HG03354 (cell line): ENCODE data around the gene EEPD1.
"Not testable (repeated sequence)": the region's sequence is repeated elsewhere in the genome, so short reads cannot be mapped to it uniquely, and the experiment has no call there.

Experiments
- ATAC-seq: cut with Tn5 transposase; IDR thresholded peaks from one replicate; pipeline ENCODE4 v1.9.1; 2021; ENCODE audit warnings: mild to moderate bottlenecking; ENCODE audit not compliant: unreplicated experiment, poor library complexity, severe bottlenecking

The EEPD1 gene

DNA sequence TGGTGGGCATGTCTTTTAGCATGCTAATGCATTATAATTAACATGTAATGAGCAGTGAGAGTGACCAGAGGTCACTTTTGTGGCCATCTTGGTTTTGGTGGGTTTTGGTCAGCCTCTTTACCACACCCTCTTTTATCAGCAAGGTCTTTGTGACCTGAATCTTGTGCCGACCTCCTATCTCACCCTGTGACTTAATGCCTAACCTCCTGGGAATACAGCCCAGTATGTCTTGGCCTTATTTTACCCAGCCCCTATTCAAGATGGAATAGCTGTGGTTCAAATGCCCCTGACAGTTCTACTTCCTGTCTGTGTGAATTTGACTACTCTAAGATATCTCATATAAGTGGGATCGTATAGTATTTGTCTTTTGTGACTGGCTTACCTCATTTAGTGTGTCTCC is 85.1 kb downstream of the EEPD1 start:
- no peak for ATAC-seq

DNA sequence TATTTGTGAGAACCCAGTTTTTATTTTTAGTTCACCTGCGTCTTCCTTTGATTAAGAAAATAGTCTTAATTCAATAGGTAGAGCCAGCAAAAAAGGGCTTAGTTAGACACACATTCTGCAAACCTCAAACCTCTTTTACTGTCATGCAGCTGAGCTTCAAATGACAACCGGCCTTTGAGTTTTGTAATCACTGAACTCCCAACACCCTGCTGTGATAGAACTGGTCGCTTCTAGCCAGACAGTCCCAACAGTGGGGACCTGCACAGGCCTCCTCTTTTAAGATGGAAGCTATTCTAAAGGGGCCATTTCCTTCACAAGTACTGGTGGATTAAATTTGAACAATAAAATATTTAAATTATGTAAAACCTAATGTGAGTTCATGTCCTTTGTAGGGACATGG is 90.3 kb downstream of the EEPD1 start:
- not testable (repeated sequence) for ATAC-seq

DNA sequence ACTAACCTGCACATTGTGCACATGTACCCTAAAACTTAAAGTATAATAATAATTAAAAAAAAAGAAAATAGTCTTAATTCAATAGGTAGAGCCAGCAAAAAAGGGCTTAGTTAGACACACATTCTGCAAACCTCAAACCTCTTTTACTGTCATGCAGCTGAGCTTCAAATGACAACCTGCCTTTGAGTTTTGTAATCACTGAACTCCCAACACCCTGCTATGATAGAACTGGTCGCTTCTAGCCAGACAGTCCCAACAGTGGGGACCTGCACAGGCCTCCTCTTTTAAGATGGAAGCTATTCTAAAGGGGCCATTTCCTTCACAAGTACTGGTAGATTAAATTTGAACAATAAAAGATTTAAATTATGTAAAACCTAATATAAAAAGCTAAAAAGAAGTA is 90.9 kb downstream of the EEPD1 start:
- not testable (repeated sequence) for ATAC-seq

DNA sequence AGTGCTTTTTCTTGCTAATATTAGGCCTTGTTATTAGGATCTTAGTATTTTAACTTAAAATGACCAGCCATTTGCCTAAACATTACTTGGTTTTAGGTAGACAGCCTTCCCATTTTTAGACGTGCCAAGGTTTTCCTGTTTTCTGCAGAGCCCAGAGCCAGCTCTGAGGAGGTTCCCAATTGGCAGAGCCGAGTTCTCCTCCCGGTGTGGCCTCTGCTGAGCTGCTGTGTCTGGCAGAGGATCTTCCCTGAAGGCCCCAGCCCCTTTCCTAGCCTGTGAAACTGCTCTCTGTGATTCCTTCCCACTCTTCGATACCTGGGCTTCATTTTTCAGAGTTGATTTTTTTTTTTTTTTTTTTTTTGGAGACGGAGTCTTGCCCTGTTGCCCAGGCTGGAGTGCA is 91.4 kb downstream of the EEPD1 start:
- no peak for ATAC-seq

DNA sequence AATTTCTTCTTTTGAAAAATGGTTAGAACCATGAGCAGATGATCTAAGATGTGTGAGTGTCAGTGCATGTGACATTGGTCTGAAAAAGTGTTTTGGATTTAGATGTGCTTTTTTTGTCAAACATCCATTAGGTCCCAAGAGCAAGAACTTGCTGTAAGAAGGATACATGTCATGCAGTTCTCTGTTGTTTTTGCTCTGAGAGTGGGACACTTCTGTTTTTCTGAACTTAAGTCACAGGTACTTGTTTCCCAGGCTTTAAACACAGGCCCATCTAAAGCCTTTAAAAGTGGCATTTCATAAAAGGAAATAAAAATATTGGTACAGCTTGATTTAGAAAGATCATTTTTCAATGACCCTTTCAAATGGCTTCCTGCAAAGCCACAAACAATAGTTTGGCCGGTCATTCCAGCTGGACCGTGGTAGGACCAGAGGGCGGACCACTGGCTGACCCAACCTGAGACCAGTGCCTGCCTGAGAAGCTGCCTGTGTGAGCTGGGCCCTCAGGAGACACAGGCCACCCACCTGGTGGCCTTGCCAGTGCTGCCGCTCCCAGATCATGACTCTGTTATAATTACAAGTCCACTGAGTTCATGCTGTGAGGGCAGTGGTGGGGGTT is 92.7 kb downstream of the EEPD1 start:
- ATAC-seq: no peak

DNA sequence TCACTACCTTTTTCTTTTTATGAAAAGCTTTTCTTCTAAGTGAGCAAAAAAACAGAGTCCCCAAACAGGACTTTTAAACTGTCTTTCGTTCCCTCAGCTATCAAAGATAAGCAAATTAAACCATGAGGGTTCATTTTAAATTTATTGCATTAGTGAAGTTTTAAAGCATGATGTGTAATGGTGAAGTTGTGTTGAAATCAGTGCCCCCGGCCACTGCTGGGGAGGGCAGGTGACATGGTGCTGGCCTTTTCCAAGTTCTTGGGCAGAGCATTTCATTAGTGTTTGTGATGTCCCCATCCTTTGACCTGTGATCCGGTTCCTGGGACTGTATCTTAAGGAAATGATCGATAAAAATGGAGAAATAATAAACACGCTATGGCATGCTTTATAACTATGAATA is 96.0 kb downstream of the EEPD1 start:
- ATAC-seq: no peak

DNA sequence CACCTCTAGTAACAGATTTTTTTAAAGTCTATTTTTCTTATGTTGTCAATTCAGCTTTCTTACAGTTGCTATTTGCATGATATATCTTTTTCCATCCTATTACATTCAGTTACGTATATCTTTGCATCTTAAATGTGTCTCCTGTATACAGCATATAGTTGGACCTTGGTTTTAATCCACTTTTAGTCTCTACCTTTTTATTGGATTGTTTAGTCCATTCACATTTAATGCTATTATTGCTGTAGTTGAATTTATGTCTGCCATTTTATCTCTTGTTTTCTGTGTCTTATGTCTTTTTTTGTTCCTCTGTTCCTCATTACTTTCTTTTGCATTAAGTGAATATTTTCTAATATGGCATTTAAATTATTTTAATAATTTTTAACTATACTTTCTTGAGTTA is 100.6 kb downstream of the EEPD1 start:
- ATAC-seq: no peak

DNA sequence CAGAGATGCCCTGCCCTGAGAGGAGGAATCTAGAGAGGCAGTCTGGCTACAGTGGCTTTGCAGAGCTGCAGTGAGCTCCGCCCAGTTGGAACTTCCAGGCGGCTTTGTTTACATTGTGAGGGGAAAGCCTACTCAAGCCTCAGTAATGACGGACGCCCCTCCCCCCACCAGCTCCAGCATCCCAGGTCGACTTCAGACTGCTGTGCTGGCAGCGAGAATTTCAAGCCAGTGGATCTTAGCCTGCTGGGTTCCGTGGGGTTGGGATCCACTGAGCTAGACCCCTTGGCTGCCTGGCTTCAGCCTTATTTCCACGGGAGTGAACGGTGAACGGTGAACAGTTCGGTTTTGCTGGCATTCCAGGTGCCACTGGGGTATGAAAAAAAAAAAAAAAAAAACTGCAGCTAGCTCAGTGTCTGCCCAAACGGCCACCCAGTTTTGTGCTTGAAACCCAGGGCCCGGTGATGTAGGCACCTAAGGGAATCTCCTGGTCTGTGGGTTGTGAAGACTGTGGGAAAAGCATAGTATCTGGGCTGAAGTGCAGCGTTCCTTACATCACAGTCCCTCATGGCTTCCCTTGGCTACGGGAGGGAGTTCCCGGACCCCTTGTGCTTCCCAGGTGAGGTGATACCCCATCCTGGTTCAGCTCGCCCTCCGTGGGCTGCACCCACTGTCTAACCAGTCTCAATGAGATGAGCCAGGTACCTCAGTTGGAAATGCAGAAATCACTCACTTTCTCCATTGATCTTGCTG is 105.6 kb downstream of the EEPD1 start:
- not testable (repeated sequence) for ATAC-seq

DNA sequence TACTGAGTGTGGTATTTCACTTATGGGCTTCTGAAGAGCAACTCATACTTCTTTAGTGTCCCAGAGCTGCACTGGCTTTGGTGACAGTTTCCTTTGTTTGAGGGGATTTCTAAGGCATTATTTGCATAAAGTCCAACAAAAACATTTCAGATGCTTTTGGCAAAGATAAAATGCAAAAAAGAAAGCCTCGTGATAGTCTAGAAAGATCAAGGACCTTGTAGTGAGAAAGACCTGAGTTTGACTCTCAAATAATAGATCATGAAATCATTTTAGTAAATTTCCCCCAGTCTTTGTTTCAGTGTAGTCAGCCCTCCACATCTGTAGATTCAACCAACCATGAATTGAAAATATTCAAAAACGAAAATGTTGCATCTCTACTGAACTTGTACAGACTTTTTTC is 107.4 kb downstream of the EEPD1 start:
- peak; percentile 40 for ATAC-seq

DNA sequence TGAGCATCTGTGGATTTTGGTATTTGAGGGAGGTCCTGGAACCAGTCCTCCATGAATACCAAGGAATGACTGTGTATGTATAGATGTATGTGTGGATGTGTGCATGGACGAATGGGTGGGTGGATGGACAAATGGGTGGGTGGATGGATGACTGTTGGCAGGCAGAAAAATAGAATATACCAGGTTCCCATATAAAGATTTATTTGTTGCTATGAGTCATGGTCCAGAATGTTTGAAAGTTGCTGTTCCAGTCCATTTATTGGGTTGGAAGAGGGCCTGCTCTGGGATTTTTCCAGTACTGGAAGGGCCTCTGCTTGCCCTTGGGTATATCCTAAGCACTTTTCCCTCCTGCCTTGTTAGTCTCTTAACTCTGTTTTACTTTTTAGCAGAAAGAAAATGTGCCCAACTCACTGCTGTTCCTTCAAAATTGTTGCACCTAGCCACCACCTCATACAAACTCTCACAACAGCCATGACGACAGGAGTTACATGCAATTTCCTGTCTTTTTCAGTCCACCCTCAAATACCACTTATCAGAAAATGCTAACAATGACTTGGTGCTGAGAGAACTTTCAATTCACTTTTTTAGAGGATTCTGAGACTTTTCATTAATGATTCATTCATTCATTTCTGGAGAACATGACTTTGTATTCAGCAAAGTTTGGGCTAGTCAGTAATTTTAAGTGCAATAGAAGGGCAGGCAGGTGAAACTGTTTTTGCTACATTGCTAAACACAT is 108.1 kb downstream of the EEPD1 start:
- peak; percentile 59 for ATAC-seq

DNA sequence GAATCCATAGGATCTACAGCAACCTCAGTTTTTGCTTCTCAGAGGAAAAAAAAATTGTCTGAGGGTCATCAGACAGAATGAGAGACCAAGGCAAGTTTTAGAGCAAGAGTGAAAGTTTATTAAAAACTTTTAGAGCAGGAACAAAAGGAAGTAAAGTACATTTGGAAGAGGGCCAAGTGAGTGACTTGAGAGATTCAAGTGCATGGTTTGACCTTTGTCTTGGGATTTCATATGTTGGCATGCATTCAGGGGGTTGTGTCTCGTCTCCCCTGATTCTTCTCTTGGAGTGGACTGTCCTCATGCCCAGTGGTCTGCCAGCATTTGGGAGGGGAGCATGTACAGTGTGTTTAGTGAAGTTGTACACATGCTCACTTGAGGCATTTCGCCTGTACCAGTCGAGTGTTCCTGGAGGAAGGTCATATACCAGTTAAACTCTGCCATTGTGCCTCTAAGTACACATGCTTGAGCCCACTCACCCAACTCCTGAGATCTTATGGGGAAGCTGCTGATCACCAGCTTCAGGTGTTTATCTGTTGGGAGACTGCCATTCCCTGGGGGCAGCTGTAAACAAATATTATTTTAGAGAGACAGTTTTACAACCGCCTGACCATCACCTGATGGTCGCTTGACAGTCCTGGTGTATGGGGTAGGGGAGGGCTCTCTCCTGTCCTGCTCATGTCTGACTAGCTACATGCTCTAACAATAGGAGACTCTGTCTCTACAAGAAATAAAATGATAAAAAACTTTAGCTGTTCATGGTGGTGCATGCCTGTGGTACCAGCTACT is 109.4 kb downstream of the EEPD1 start:
- ATAC-seq: no peak

DNA sequence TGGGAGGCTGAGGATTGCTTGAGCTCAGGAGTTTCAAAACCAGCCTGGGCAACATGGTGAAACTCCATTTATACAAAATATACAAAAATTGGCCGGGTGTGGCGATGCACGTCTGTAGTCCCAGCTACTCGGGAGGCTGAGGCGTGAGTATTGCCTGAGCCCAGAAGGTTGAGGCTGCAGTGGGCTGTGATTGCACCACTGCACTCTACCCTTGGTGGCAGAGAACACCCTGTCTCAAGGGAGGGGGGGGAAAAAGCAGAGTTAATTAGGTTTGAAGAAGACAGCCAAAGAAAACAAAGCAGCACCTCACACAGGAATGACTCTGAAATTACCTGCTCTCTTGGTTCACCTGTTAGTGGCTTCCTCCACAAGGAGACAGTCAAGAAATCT is 110.0 kb downstream of the EEPD1 start:
- ATAC-seq: no peak

DNA sequence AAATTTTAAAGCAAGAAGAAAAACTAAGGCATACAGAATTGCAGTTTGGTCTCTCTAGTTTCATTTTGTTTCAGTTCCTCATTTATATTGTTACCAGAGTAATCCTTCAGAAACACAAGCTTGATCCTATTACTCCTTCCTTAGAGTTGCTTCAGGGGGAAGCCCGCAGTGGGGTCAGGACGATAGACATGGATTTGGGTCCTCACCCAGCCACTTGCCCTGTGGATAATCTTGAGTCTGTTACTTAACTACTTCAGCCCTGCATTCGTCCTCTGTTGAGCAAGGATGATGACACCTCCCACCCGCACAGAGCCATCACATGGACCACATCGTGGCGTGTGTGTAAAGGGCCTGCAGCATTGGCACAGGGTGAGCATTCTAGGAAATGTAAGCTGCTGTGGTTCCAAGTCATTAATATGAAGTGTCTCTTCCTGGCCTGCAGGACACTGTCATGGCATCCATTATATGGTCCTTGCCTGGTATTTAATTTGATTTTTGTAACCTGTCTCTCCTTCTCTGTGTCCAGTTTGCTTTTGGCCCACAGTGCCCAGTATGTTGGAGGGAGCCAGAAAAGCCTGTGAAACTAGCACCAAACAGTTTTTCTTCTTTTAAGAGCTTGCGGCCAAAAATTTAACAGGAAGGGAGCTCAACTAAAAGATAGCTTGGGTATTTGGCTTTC is 111.2 kb downstream of the EEPD1 start:
- ATAC-seq: peak; percentile 58

DNA sequence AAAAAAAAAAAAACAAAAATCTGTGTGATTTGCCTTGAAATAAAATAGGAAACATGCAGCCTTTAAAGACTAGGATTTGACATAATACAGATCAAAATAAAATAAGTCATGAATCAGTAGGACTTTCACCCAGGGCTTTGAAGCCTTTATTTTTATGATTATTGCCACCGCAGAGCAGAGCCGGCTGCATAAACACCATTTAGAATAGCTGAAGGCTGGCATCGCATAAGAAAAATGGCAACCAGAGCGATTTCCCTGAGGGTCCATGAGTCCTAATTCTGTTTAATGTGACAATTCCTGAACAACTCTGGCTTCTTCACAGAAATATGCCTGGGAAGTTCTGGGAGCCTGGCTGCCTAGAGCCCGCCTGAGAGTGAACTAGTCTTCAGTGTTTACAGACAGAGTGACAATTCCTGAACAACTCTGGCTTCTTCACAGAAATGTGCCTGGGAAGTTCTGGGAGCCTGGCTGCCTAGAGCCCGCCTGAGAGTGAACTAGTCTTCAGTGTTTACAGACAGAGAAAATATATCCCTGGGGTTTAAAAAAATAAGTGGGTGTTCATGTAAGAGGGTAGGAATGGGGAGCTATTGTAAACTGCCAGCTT is 112.0 kb downstream of the EEPD1 start:
- ATAC-seq: no peak

DNA sequence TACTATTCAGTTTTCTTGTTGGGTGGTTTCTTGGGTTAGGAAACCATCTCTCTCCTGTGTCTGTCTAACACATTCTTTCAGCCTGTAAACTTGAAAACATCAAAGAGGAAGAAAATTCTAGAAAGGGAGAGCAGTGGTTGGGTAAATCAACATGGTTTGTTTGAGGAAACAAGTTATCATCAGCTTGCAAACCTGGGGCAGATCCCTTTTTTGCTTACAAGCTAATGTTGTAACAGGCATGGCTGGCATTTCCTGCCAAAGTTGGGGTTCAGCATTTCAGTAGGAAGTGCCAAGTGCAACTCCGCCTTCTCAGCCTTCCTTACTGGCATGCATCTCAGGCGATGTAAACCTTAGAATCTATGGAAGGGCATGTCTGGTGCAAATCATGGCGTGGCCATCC is 112.6 kb downstream of the EEPD1 start:
- ATAC-seq: no peak

DNA sequence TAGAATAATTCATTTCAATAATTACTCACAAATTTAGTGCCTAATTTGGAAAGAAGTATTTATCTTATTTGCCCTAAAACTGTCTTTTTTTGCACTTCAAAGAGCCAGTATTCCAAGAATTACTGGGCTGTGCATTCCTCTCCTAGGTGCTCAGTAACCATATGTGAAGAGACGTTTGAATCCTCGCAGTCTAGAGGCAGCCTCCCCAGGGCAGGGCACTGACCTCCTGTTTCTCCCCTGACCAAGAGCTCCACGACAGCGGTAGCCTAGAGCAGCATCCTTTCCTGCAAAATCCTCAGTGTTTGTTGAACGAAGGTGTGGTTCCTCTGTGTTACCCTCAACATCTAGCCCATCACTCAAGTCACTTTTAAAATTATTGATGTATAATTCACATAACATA is 113.1 kb downstream of the EEPD1 start:
- no peak for ATAC-seq

DNA sequence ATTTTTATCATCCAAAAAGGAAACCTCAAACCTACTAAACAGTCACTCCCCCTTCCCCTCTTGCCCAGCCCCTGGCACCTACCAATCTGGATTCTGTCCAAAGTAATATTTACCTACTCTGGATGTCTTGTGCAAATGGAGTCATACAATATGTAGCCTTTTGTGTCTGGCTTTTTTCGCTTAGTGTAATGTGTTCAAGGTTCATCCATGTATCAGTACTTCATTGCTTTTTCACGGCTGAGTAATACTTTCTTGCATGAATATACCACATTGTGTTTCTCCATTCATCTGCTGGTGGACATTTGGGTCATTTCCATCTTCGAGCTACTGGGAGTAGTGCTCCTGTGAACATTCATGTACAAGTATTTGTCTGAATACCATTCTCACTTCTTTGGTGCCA is 113.6 kb downstream of the EEPD1 start:
- ATAC-seq: no peak

DNA sequence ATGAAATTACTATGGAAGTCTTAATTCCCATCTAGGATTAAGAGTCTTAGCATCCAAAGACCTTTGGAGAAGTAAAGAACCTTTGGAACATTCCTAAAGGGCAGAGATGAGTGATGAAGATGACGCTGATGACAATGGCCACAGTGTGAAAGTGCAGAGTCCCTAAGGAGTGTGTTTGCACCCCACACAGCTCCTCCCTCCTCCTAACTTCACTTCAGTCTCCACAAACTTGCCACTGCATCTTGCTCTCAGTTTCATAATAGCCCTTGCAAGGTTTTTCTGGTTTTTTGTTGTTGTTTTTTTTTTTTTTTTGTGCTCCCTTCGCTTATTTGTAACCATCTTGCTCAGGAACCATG is 119.1 kb downstream of the EEPD1 start:
- ATAC-seq: no peak

DNA sequence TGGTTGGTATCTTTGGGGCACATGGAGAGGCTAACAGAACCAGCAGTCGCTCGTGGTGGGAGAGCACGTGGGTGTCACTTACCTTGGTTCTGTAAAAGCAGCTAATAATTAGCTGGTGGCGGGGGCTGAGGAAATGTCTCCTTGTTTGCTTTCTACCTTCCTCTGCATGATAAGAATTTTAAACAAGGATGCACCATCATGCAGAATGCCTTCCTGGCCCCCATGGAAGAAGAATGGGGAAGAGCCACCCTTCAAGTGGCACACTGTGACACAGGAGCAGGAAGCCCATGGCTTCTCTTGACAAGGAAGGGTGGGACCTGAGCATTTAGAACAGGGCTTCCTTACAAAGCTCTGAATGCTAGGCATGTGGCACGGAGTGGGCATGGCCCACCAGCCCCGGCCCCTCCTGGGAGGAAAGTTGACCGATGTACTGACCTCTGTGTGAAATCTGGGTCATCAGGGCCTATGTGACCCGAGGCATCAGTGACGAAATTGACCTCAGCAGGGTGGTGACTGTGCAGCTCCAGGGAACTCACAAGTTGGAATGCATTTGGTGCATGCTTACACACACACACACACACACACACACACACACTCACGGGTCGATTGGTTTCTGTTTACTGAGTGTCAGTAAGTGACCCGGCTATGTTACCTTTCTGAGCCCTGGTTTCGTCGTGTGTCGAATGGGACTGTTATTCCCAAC is 119.7 kb downstream of the EEPD1 start:
- no peak for ATAC-seq
